OCI-LY7 (cell line): ENCODE measurements around the gene SNAPIN. TPM values are rescaled to one million over a fixed set of nuclear protein-coding genes. Genes with fewer than 3 reads are reported as not detected.

Source experiments
- BruUV-seq: library from RNA; stranded (reverse); fragments of 400-500 nt; replicated peaks from 2 replicates; lab custom pipeline; 2021; lab: Mats Ljungman, UMichigan
- CTCF ChIA-PET: fragments of 300-600 bp; sonication (Branson Sonifier 250); formaldehyde crosslinking; loops from one replicate; lab custom pipeline; 2022; ENCODE audit warnings: antibody characterized with exemption; ENCODE audit not compliant: unreplicated experiment; lab: Charles Lee
- POLR2A ChIA-PET: fragments of 300-600 bp; sonication (Branson Sonifier 250); formaldehyde crosslinking; loops from one replicate; lab custom pipeline; 2022; ENCODE audit warnings: antibody characterized with exemption; lab: Charles Lee
- DNase-seq: peaks from one replicate; pipeline ENCODE4 v3.0.0-alpha.2; 2015; ENCODE audit warnings: low spot score
- H2AFZ ChIP-seq: fragments of 200-600 bp; sonication (generic), shearing (Covaris generic); 2 replicates; pipeline ENCODE4 v1.6.1; 2014; ENCODE audit warnings: mild to moderate bottlenecking, antibody characterized with exemption, low read length, moderate library complexity
- H3K27ac ChIP-seq: fragments of 200-600 bp; sonication (generic); 2 replicates; pipeline ENCODE4 v1.5.1; 2014; ENCODE audit warnings: mixed run types, low read depth, mild to moderate bottlenecking, moderate library complexity, low read length, inconsistent platforms; ENCODE audit not compliant: poor library complexity, severe bottlenecking
- H3K36me3 ChIP-seq: fragments of 200-600 bp; sonication (generic); 2 replicates; pipeline ENCODE4 v1.6.1; 2014; ENCODE audit warnings: mild to moderate bottlenecking, antibody characterized with exemption, low read length, moderate library complexity, mixed read lengths; ENCODE audit not compliant: insufficient read depth
- H3K4me1 ChIP-seq: fragments of 200-600 bp; sonication (generic); 2 replicates; pipeline ENCODE4 v1.5.1; 2014; ENCODE audit warnings: mild to moderate bottlenecking, low read length; ENCODE audit not compliant: insufficient read depth, poor library complexity, severe bottlenecking
- H3K4me2 ChIP-seq: fragments of 200-600 bp; sonication (generic); 2 replicates; pipeline ENCODE4 v1.6.1; 2014; ENCODE audit warnings: mild to moderate bottlenecking, low read length
- H3K4me3 ChIP-seq: fragments of 200-600 bp; sonication (generic); 2 replicates; pipeline ENCODE4 v1.5.1; 2014; ENCODE audit warnings: mild to moderate bottlenecking, low read depth, low read length; ENCODE audit not compliant: poor library complexity, severe bottlenecking
- H3K79me2 ChIP-seq: fragments of 200-600 bp; sonication (generic); 2 replicates; pipeline ENCODE4 v1.6.1; 2016; ENCODE audit warnings: low read depth, mild to moderate bottlenecking, low read length, moderate library complexity, mixed read lengths; ENCODE audit not compliant: insufficient read depth
- H3K9me2 ChIP-seq: fragments of 200-600 bp; sonication (generic); 2 replicates; pipeline ENCODE4 v1.6.1; 2016; ENCODE audit warnings: mild to moderate bottlenecking, low read length, mixed read lengths; ENCODE audit not compliant: insufficient read depth
- H3K9me3 ChIP-seq: fragments of 200-600 bp; sonication (generic); 2 replicates; pipeline ENCODE4 v1.6.1; 2014; ENCODE audit warnings: mild to moderate bottlenecking, mixed run types, low read length, mixed read lengths
- H4K20me1 ChIP-seq: fragments of 200-600 bp; sonication (generic); 2 replicates; pipeline ENCODE4 v1.6.1; 2014; ENCODE audit warnings: mild to moderate bottlenecking, antibody characterized with exemption, low read length, moderate library complexity, mixed read lengths; ENCODE audit not compliant: insufficient read depth
- CTCF ChIP-seq: fragments of 200-600 bp; sonication (generic); conservative IDR thresholded peaks from 2 replicates; pipeline ENCODE4 v1.5.1; 2014; ENCODE audit warnings: mild to moderate bottlenecking, antibody characterized with exemption, low read length, moderate library complexity, mixed read lengths
- EZH2phosphoT487 ChIP-seq: fragments of 200-600 bp; sonication (generic); IDR thresholded peaks from 2 replicates; pipeline ENCODE4 v1.6.1; 2018; ENCODE audit warnings: low read depth, borderline replicate concordance, mild to moderate bottlenecking, mixed run types, antibody characterized with exemption, low read length, moderate library complexity, mixed read lengths
- intact Hi-C: fragments of 100-400 bp; cut with micrococcal nuclease; formaldehyde crosslinking; loops from one replicate; pipeline ENCODE4 v1.10.0; 2022; ENCODE audit not compliant: unreplicated experiment
- total RNA-seq, 2 experiments: library from RNA; depleted of rRNA in 1 of 2; stranded (reverse); fragments of >200 nt in 1 of 2; shearing (Covaris generic) in 1 of 2; gene quantifications; 2 replicates each; pipeline ENCODE4 v1.2.3, GENCODE V29; 2014 to 2022

The SNAPIN gene
- total RNA-seq, 2 experiments from 2014 or later, result 31.1 to 44.5 TPM

GRCh38 chr1:153684892-153685291 is 26.4 kb downstream of the SNAPIN start:
- ChIA-PET POLR2A (no interaction called here), CTCF (no interaction called here)
- no peaks in the 10 kb centered on the region for H4K20me1 ChIP-seq
- no peaks in the 10 kb centered on the region for H3K79me2 ChIP-seq
- H3K27ac ChIP-seq, result no peak overlapping the region
- DNase-seq, result no peak
- no TSS peak for BruUV-seq
- no peaks in the 10 kb centered on the region for H3K9me3 ChIP-seq
- no peaks in the 10 kb centered on the region for H3K9me2 ChIP-seq
- intact Hi-C loops, result no loop called here
- no peak overlapping the region for H2AFZ ChIP-seq
- no peak overlapping the region for H3K4me3 ChIP-seq
- no peaks in the 10 kb centered on the region for H3K36me3 ChIP-seq
- H3K4me1 ChIP-seq, result peaks cover 12% of the 10 kb centered on the region
- H3K4me2 ChIP-seq, result no peak overlapping the region
- TF ChIP-seq CTCF, result no peak
- TF ChIP-seq EZH2phosphoT487, result no peak

- intact Hi-C loops, result no loop called here
- Histone ChIP-seq H3K9me2 (no peaks in the 10 kb centered on the region), H4K20me1 (no peaks in the 10 kb centered on the region), H2AFZ (no peak overlapping the region), H3K36me3 (no peaks in the 10 kb centered on the region), H3K79me2 (no peaks in the 10 kb centered on the region), H3K27ac (no peak overlapping the region), H3K9me3 (no peaks in the 10 kb centered on the region), H3K4me2 (no peak overlapping the region), H3K4me3 (no peak overlapping the region), H3K4me1 (peaks cover 12% of the 10 kb centered on the region)
- no TSS peak for BruUV-seq
- POLR2A ChIA-PET, result interaction anchor here (0.5 kb wide), 1 partner anchor 40 kb away, joined by 3 read pairs; no protein-coding TSS in a partner anchor
- CTCF ChIA-PET, result no interaction called here
- no peak for DNase-seq
- no peak for TF ChIP-seq EZH2phosphoT487
- no peak for TF ChIP-seq CTCF
These were observed 27.2 kb downstream of the SNAPIN start for GRCh38 chr1:153685544-153686340.
